ENCODE results near the gene PRPF31.
"Not testable (repeated sequence)": the region's sequence is repeated elsewhere in the genome, so short reads cannot be mapped to it uniquely, and the experiment has no call there.

PRPF31 gene

GRCh38 chr19:54115109-54116063 lies at the start of gene PRPF31, which contains the start of gene TFPT:
Gene PRPF31 (plus strand): TSS chr19:54115754. CDS start chr19:54118279, 2,525 bp downstream.
Gene TFPT (minus strand): TSS chr19:54115657. CDS start chr19:54115269, 388 bp downstream.
- peak; percentile 89 for DNase-seq (ENCODE audit: low read depth)

GRCh38 chr19:54069470-54069869 lies 46.1 kb upstream of the PRPF31 start:
- no peak for DNase-seq (ENCODE audit: low read depth)

- no peak for DNase-seq (ENCODE audit: low read depth)
Measured at GRCh38 chr19:54073829-54074228, 41.7 kb upstream of the PRPF31 start.

GRCh38 chr19:54074851-54075250 lies 40.7 kb upstream of the PRPF31 start:
- DNase-seq (ENCODE audit: low read depth), result no peak

- DNase-seq (ENCODE audit: low read depth), result no peak
Measured at GRCh38 chr19:54077334-54077733, 38.2 kb upstream of the PRPF31 start.

GRCh38 chr19:54081032-54081431 lies 34.5 kb upstream of the PRPF31 start, which contains the start of gene TARM1:
Gene TARM1 (minus strand): TSS chr19:54081365. CDS start chr19:54081340, 25 bp downstream.
- DNase-seq (ENCODE audit: low read depth), result no peak

- no peak for DNase-seq (ENCODE audit: low read depth)
Measured at GRCh38 chr19:54084410-54084809, 31.1 kb upstream of the PRPF31 start.

GRCh38 chr19:54094426-54095000 lies 21.0 kb upstream of the PRPF31 start:
- DNase-seq (ENCODE audit: low read depth), result no peak

- DNase-seq (ENCODE audit: low read depth), result no peak
Measured at GRCh38 chr19:54095136-54095858, 20.3 kb upstream of the PRPF31 start.

GRCh38 chr19:54095859-54096616 lies 19.5 kb upstream of the PRPF31 start:
- DNase-seq (ENCODE audit: low read depth), result peak; percentile 40

- DNase-seq (ENCODE audit: low read depth), result peak; percentile 9
Measured at GRCh38 chr19:54096617-54097106, 18.9 kb upstream of the PRPF31 start.

GRCh38 chr19:54099190-54099902 lies 16.2 kb upstream of the PRPF31 start:
- DNase-seq (ENCODE audit: low read depth), result no peak

- not testable (repeated sequence) for DNase-seq (ENCODE audit: low read depth)
Measured at GRCh38 chr19:54099903-54100255, 15.7 kb upstream of the PRPF31 start.

GRCh38 chr19:54100561-54100960 lies 15.0 kb upstream of the PRPF31 start, which contains the start of gene OSCAR:
Gene OSCAR (minus strand): TSS chr19:54100803. CDS start chr19:54100792, 11 bp downstream.
- no peak for DNase-seq (ENCODE audit: low read depth)

- peak; percentile 97 for DNase-seq (ENCODE audit: low read depth)
Measured at GRCh38 chr19:54102421-54103169, 13.0 kb upstream of the PRPF31 start, which contains the start of gene NDUFA3. Gene NDUFA3 (plus strand): TSS chr19:54102855. CDS start chr19:54102879, 24 bp downstream.

- DNase-seq (ENCODE audit: low read depth), result no peak
Measured at GRCh38 chr19:54104998-54105715, 10.4 kb upstream of the PRPF31 start.

GRCh38 chr19:54105796-54106195 lies 9.8 kb upstream of the PRPF31 start:
- no peak for DNase-seq (ENCODE audit: low read depth)

GRCh38 chr19:54106716-54107115 lies 8.8 kb upstream of the PRPF31 start:
- no peak for DNase-seq (ENCODE audit: low read depth)

- DNase-seq (ENCODE audit: low read depth), result no peak
Measured at GRCh38 chr19:54107876-54108490, 7.6 kb upstream of the PRPF31 start.
